Activated CD4-positive, alpha-beta T cell treated with anti-CD3 and anti-CD28 coated beads for 36 hours (primary cell): ENCODE results near the gene AK5. TPM values are rescaled to one million over a fixed set of nuclear protein-coding genes. Genes with fewer than 3 reads are reported as not detected.

Experiments
- ATAC-seq: fragments of 200-7000 bp; cut with Tn5 transposase; one replicate; pipeline ENCODE4 v1.10.0; 2021; ENCODE audit warnings: mild to moderate bottlenecking, moderate library complexity
- CTCF ChIA-PET: fragments of 350-600 bp; sonication (Branson Sonifier 250); formaldehyde crosslinking; loops from one replicate; lab custom pipeline; 2021; ENCODE audit warnings: antibody characterized with exemption; lab: Charles Lee
- POLR2A ChIA-PET: fragments of 350-600 bp; sonication (Branson Sonifier 250); formaldehyde crosslinking; loops from one replicate; lab custom pipeline; 2021; ENCODE audit warnings: antibody characterized with exemption, inconsistent platforms; lab: Charles Lee
- DNase-seq: peaks from one replicate; pipeline ENCODE4 v3.0.0-alpha.2; 2020
- H3K27ac Mint-ChIP-seq: one replicate; pipeline ENCODE4 v1.8.0; 2021; ENCODE audit warnings: mixed read lengths
- H3K27me3 Mint-ChIP-seq: one replicate; pipeline ENCODE4 v1.8.0; 2021; ENCODE audit warnings: mixed read lengths
- H3K36me3 Mint-ChIP-seq: one replicate; pipeline ENCODE4 v1.8.0; 2021; ENCODE audit warnings: low read depth, mixed read lengths
- H3K4me1 Mint-ChIP-seq: one replicate; pipeline ENCODE4 v1.8.0; 2021; ENCODE audit warnings: mixed read lengths
- H3K4me3 Mint-ChIP-seq: one replicate; pipeline ENCODE4 v1.8.0; 2021; ENCODE audit warnings: mild to moderate bottlenecking, moderate library complexity, mixed read lengths
- H3K9me3 Mint-ChIP-seq: one replicate; pipeline ENCODE4 v1.8.0; 2021; ENCODE audit warnings: low read depth, mixed read lengths
- intact Hi-C, 2 experiments: fragments of 100-400 bp; cut with DNase I in 1 of 2; cut with micrococcal nuclease in 1 of 2; formaldehyde crosslinking; loops; one replicate each; pipeline versions ENCODE4 v1.14.2 to v1.15.1; 2022 to 2024; cut with DNase I, micrococcal nuclease
- total RNA-seq, 2 experiments: library from RNA; stranded (reverse); gene quantifications; one replicate each; pipeline ENCODE4 v1.2.3, GENCODE V29; 2021

The AK5 gene
- total RNA-seq, 2 experiments from 2014 or later = 9.9 TPM

GRCh38 chr1:77378723-77379535 lies 97.1 kb downstream of the AK5 start:
- no peak for ATAC-seq
- Mint-ChIP-seq H3K9me3 (no peaks in the 10 kb centered on the region), H3K27ac (no peak overlapping the region), H3K4me1 (peaks cover 21% of the 10 kb centered on the region), H3K36me3 (no peaks in the 10 kb centered on the region), H3K27me3 (no peaks in the 10 kb centered on the region), H3K4me3 (no peak overlapping the region)
- intact Hi-C loops = no loop called here
- ChIA-PET POLR2A (no interaction called here), CTCF (interaction anchor here (1.1 kb wide), 1 partner anchor 90 kb away, joined by 3 read pairs; no protein-coding TSS in a partner anchor)
- peak; percentile 6 for DNase-seq

- H3K27ac Mint-ChIP-seq = no peak overlapping the region
- H3K27me3 Mint-ChIP-seq = no peaks in the 10 kb centered on the region
- CTCF ChIA-PET = no interaction called here
- intact Hi-C loops = no loop called here
- H3K4me3 Mint-ChIP-seq = no peak overlapping the region
- peaks cover 28% of the 10 kb centered on the region for H3K4me1 Mint-ChIP-seq
- POLR2A ChIA-PET = no interaction called here
- DNase-seq (no peak), ATAC-seq (no peak)
- H3K36me3 Mint-ChIP-seq = no peaks in the 10 kb centered on the region
- H3K9me3 Mint-ChIP-seq = no peaks in the 10 kb centered on the region
Observed at GRCh38 chr1:77382366-77382765, 100.5 kb downstream of the AK5 start.

- no peak overlapping the region for H3K4me3 Mint-ChIP-seq
- H3K27me3 Mint-ChIP-seq = no peaks in the 10 kb centered on the region
- no peak overlapping the region for H3K27ac Mint-ChIP-seq
- peaks cover 28% of the 10 kb centered on the region for H3K4me1 Mint-ChIP-seq
- DNase-seq (no peak), ATAC-seq (no peak)
- H3K36me3 Mint-ChIP-seq = no peaks in the 10 kb centered on the region
- POLR2A ChIA-PET = no interaction called here
- intact Hi-C loops = no loop called here
- CTCF ChIA-PET = interaction anchor here (1.3 kb wide), 1 partner anchor 12 kb away, joined by 5 read pairs; no protein-coding TSS in a partner anchor
- H3K9me3 Mint-ChIP-seq = no peaks in the 10 kb centered on the region
Observed at GRCh38 chr1:77383236-77383635, 101.4 kb downstream of the AK5 start.

- DNase-seq (no peak), ATAC-seq (no peak)
- Mint-ChIP-seq H3K4me1 (peaks cover 21% of the 10 kb centered on the region), H3K9me3 (no peaks in the 10 kb centered on the region), H3K27me3 (no peaks in the 10 kb centered on the region), H3K4me3 (no peak overlapping the region), H3K36me3 (peaks cover 1% of the 10 kb centered on the region), H3K27ac (no peak overlapping the region)
- CTCF ChIA-PET = no interaction called here
- POLR2A ChIA-PET = no interaction called here
- intact Hi-C loops = no loop called here
Observed at GRCh38 chr1:77385551-77385950, 103.7 kb downstream of the AK5 start.

GRCh38 chr1:77386276-77386675 lies 104.5 kb downstream of the AK5 start:
- ATAC-seq = no peak
- Mint-ChIP-seq H3K9me3 (no peaks in the 10 kb centered on the region), H3K4me3 (no peak overlapping the region), H3K36me3 (peaks cover 1% of the 10 kb centered on the region), H3K27me3 (no peaks in the 10 kb centered on the region), H3K4me1 (peaks cover 21% of the 10 kb centered on the region), H3K27ac (no peak overlapping the region)
- ChIA-PET POLR2A (no interaction called here), CTCF (no interaction called here)
- no peak for DNase-seq
- intact Hi-C loops = no loop called here

GRCh38 chr1:77387553-77387952 lies 105.7 kb downstream of the AK5 start:
- no peak for ATAC-seq

GRCh38 chr1:77388661-77389060 lies 106.8 kb downstream of the AK5 start:
- Mint-ChIP-seq H3K4me3 (no peak overlapping the region), H3K9me3 (no peaks in the 10 kb centered on the region), H3K4me1 (peaks cover 21% of the 10 kb centered on the region), H3K36me3 (peaks cover 1% of the 10 kb centered on the region), H3K27ac (no peak overlapping the region), H3K27me3 (no peaks in the 10 kb centered on the region)
- DNase-seq (no peak), ATAC-seq (no peak)
- ChIA-PET POLR2A (no interaction called here), CTCF (interaction anchor here (0.7 kb wide), 1 partner anchor 665 kb away, joined by 3 read pairs; no protein-coding TSS in a partner anchor)
- intact Hi-C loops = no loop called here

More at GRCh38 chr1:77387553-77387952, 105.7 kb downstream of the AK5 start:
- CTCF ChIA-PET = no interaction called here
- DNase-seq = no peak
- Mint-ChIP-seq H3K4me1 (peaks cover 21% of the 10 kb centered on the region), H3K27ac (no peak overlapping the region), H3K9me3 (no peaks in the 10 kb centered on the region), H3K4me3 (no peak overlapping the region), H3K36me3 (peaks cover 1% of the 10 kb centered on the region), H3K27me3 (no peaks in the 10 kb centered on the region)
- intact Hi-C loops = no loop called here
- POLR2A ChIA-PET = no interaction called here

- Mint-ChIP-seq H3K36me3 (peaks cover 3% of the 10 kb centered on the region), H3K27me3 (no peaks in the 10 kb centered on the region), H3K4me1 (peaks cover 14% of the 10 kb centered on the region), H3K27ac (no peak overlapping the region), H3K4me3 (no peak overlapping the region), H3K9me3 (no peaks in the 10 kb centered on the region)
- POLR2A ChIA-PET = no interaction called here
- ATAC-seq (no peak), DNase-seq (no peak)
- CTCF ChIA-PET = interaction anchor here (1.2 kb wide), 1 partner anchor 28 kb away, joined by 3 read pairs; no protein-coding TSS in a partner anchor
- intact Hi-C loops = no loop called here
Observed at GRCh38 chr1:77392486-77392885, 110.7 kb downstream of the AK5 start.

- DNase-seq (no peak), ATAC-seq (no peak)
- peaks cover 1% of the 10 kb centered on the region for H3K36me3 Mint-ChIP-seq
- H3K9me3 Mint-ChIP-seq = no peaks in the 10 kb centered on the region
- H3K4me1 Mint-ChIP-seq = peaks cover 4% of the 10 kb centered on the region
- H3K27me3 Mint-ChIP-seq = no peaks in the 10 kb centered on the region
- H3K27ac Mint-ChIP-seq = no peak overlapping the region
- CTCF ChIA-PET = no interaction called here
- intact Hi-C loops = no loop called here
- POLR2A ChIA-PET = no interaction called here
- no peak overlapping the region for H3K4me3 Mint-ChIP-seq
Observed at GRCh38 chr1:77394166-77394565, 112.3 kb downstream of the AK5 start.

- H3K27me3 Mint-ChIP-seq = no peaks in the 10 kb centered on the region
Observed at GRCh38 chr1:77395051-77395450, 113.2 kb downstream of the AK5 start.

GRCh38 chr1:77398152-77398551 lies 116.3 kb downstream of the AK5 start:
- ATAC-seq (no peak), DNase-seq (no peak)
- intact Hi-C loops = no loop called here
- ChIA-PET POLR2A (no interaction called here), CTCF (interaction anchor here (1.1 kb wide), 1 partner anchor 22 kb away, joined by 5 read pairs; no protein-coding TSS in a partner anchor)
- H3K36me3 Mint-ChIP-seq = peaks cover 1% of the 10 kb centered on the region
- H3K27ac Mint-ChIP-seq = no peak overlapping the region
- H3K27me3 Mint-ChIP-seq = no peaks in the 10 kb centered on the region
- H3K9me3 Mint-ChIP-seq = no peaks in the 10 kb centered on the region
- H3K4me3 Mint-ChIP-seq = no peak overlapping the region
- peaks cover 2% of the 10 kb centered on the region for H3K4me1 Mint-ChIP-seq

More at GRCh38 chr1:77395051-77395450, 113.2 kb downstream of the AK5 start:
- ChIA-PET POLR2A (no interaction called here), CTCF (interaction anchor here (1.0 kb wide), 1 partner anchor 11 kb away, joined by 5 read pairs; no protein-coding TSS in a partner anchor)
- Mint-ChIP-seq H3K36me3 (peaks cover 1% of the 10 kb centered on the region), H3K4me3 (no peak overlapping the region), H3K4me1 (peaks cover 2% of the 10 kb centered on the region), H3K9me3 (no peaks in the 10 kb centered on the region), H3K27ac (no peak overlapping the region)
- ATAC-seq = no peak
- intact Hi-C loops = no loop called here
- DNase-seq = no peak
